ENCODE results near the gene FSTL1.

- TF ChIP-seq, protein P1, sequence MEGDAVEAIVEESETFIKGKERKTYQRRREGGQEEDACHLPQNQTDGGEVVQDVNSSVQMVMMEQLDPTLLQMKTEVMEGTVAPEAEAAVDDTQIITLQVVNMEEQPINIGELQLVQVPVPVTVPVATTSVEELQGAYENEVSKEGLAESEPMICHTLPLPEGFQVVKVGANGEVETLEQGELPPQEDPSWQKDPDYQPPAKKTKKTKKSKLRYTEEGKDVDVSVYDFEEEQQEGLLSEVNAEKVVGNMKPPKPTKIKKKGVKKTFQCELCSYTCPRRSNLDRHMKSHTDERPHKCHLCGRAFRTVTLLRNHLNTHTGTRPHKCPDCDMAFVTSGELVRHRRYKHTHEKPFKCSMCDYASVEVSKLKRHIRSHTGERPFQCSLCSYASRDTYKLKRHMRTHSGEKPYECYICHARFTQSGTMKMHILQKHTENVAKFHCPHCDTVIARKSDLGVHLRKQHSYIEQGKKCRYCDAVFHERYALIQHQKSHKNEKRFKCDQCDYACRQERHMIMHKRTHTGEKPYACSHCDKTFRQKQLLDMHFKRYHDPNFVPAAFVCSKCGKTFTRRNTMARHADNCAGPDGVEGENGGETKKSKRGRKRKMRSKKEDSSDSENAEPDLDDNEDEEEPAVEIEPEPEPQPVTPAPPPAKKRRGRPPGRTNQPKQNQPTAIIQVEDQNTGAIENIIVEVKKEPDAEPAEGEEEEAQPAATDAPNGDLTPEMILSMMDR (IDR thresholded peaks at IDR 0.05): no peak
- no peak for TF ChIP-seq POLR2A (IDR thresholded peaks at IDR 0.05)
Measured at GRCh38 chr3:120497336-120497735, 46.5 kb upstream of the FSTL1 start.

Data from uterus (tissue), 2 donors.